ENCODE data around the gene EMCN.

The EMCN gene

GRCh38 chr4:100348473-100348872 is 169.3 kb downstream of the EMCN start:
- no peak for TF ChIP-seq CTCF (IDR thresholded peaks at IDR 0.05; ENCODE audit: borderline replicate concordance, control extremely low read depth, extremely low read depth, insufficient read depth, missing control alignments)
- DNase-seq (ENCODE audit: low spot score): no peak
- in situ Hi-C loops (cut with MboI; ENCODE audit: low sequenced_read_pairs, unreplicated experiment): no loop called here

GRCh38 chr4:100347241-100347640 is 170.6 kb downstream of the EMCN start:
- TF ChIP-seq CTCF (IDR thresholded peaks at IDR 0.05; ENCODE audit: borderline replicate concordance, control extremely low read depth, extremely low read depth, insufficient read depth, missing control alignments): no peak
- in situ Hi-C loops (cut with MboI; ENCODE audit: low sequenced_read_pairs, unreplicated experiment): no loop called here
- no peak for DNase-seq (ENCODE audit: low spot score)

GRCh38 chr4:100345585-100345984 is 172.2 kb downstream of the EMCN start:
- no peak for TF ChIP-seq CTCF (IDR thresholded peaks at IDR 0.05; ENCODE audit: borderline replicate concordance, control extremely low read depth, extremely low read depth, insufficient read depth, missing control alignments)
- DNase-seq (ENCODE audit: low spot score): no peak
- in situ Hi-C loops (cut with MboI; ENCODE audit: low sequenced_read_pairs, unreplicated experiment): no loop called here
